22Rv1 (cell line): Measurements from ENCODE around the gene FAF1.

Experiments
- H3K27ac ChIP-seq: fragments of 450-650 bp; 2 replicates; pipeline ENCODE4 v1.5.1; 2017
- CTCF ChIP-seq: fragments of 450-650 bp; IDR thresholded peaks from 2 replicates; pipeline ENCODE4 v1.5.1; 2017; ENCODE audit warnings: mild to moderate bottlenecking
- ZFX ChIP-seq: fragments of 450-650 bp; IDR thresholded peaks from 2 replicates; pipeline ENCODE4 v1.6.1; 2017; ENCODE audit warnings: antibody characterized with exemption, borderline replicate concordance

The FAF1 gene

GRCh38 chr1:50603274-50604271 lies 356.5 kb downstream of the FAF1 start:
- TF ChIP-seq ZFX (no peak), CTCF (no peak)
- no peak overlapping the region for H3K27ac ChIP-seq

- no peak overlapping the region for H3K27ac ChIP-seq
- no peak for TF ChIP-seq CTCF
- TF ChIP-seq ZFX = no peak
Measured at GRCh38 chr1:50599546-50599945, 360.5 kb downstream of the FAF1 start.

- TF ChIP-seq ZFX (no peak), CTCF (no peak)
- H3K27ac ChIP-seq = no peak overlapping the region
Measured at GRCh38 chr1:50595874-50596273, 364.2 kb downstream of the FAF1 start.

- TF ChIP-seq ZFX = no peak
- TF ChIP-seq CTCF = no peak
- H3K27ac ChIP-seq = no peak overlapping the region
Measured at GRCh38 chr1:50593515-50593914, 366.6 kb downstream of the FAF1 start.

GRCh38 chr1:50591598-50591997 lies 368.5 kb downstream of the FAF1 start:
- TF ChIP-seq CTCF (no peak), ZFX (no peak)
- no peak overlapping the region for H3K27ac ChIP-seq

GRCh38 chr1:50582346-50582745 lies 377.7 kb downstream of the FAF1 start:
- TF ChIP-seq ZFX (no peak), CTCF (no peak)
- no peak overlapping the region for H3K27ac ChIP-seq

- H3K27ac ChIP-seq = no peak overlapping the region
- TF ChIP-seq CTCF (no peak), ZFX (no peak)
Measured at GRCh38 chr1:50570066-50570468, 390.0 kb downstream of the FAF1 start.
